Spleen (tissue), 11 donors: ENCODE results near the gene SLC13A4. TPM values are rescaled to one million over a fixed set of nuclear protein-coding genes. Genes with fewer than 3 reads are reported as not detected.

Experiments used
- DNase-seq: peaks from one replicate; pipeline ENCODE4 v3.0.0-alpha.2; 2020
- H3K27ac ChIP-seq, 8 donors: fragments of 200-600 bp; sonication (generic) in 7 of 8; 1 replicate in 4 of 8; 2 replicates in 4 of 8; pipeline versions ENCODE4 v1.5.0 to v1.8.0; 2016 to 2021; ENCODE audit warnings: inconsistent platforms in 4 of 8, mild to moderate bottlenecking in 4 of 8, moderate library complexity in 1 of 8
- H3K27me3 ChIP-seq, 7 donors: fragments of 200-600 bp; sonication (generic) in 6 of 7; replicated peaks in 1 of 7; 1 replicate in 4 of 7; 2 replicates in 3 of 7; pipeline versions ENCODE4 v1.5.0 to v1.8.0; 2016 to 2021; ENCODE audit warnings: inconsistent platforms in 3 of 7, mild to moderate bottlenecking in 1 of 7
- H3K36me3 ChIP-seq, 6 donors: fragments of 200-600 bp; sonication (generic) in 5 of 6; 1 replicate in 4 of 6; 2 replicates in 2 of 6; pipeline versions ENCODE4 v1.5.0 to v1.8.0; 2016 to 2021; ENCODE audit warnings: inconsistent platforms in 2 of 6
- H3K4me1 ChIP-seq, 6 donors: fragments of 200-600 bp; sonication (generic) in 5 of 6; 1 replicate in 3 of 6; 2 replicates in 3 of 6; pipeline versions ENCODE4 v1.5.0 to v1.8.0; 2016 to 2021; ENCODE audit warnings: inconsistent platforms in 3 of 6
- H3K4me3 ChIP-seq, 8 donors: fragments of 200-600 bp; sonication (generic) in 7 of 8; 1 replicate in 4 of 8; 2 replicates in 4 of 8; pipeline versions ENCODE4 v1.5.0 to v1.8.0; 2016 to 2021; ENCODE audit warnings: inconsistent platforms in 4 of 8, mild to moderate bottlenecking in 4 of 8, moderate library complexity in 2 of 8
- H3K9me3 ChIP-seq, 8 donors: fragments of 200-600 bp; sonication (generic) in 7 of 8; 1 replicate in 4 of 8; 2 replicates in 4 of 8; pipeline versions ENCODE4 v1.5.0 to v1.8.0; 2016 to 2021; ENCODE audit warnings: inconsistent platforms in 4 of 8
- CTCF ChIP-seq, 11 experiments: fragments of 200-600 bp in 7 of 11; fragments of 450-650 bp in 4 of 11; sonication (generic) in 4 of 11; IDR thresholded peaks in 8 of 11; conservative IDR thresholded peaks in 3 of 11; 1 replicate in 7 of 11; 2 replicates in 4 of 11; pipeline versions ENCODE4 v1.4.0 to v1.8.0; 2016 to 2021; ENCODE audit warnings: antibody characterized with exemption in 11 of 11, inconsistent platforms in 4 of 11, mild to moderate bottlenecking in 1 of 11
- POLR2A ChIP-seq, 3 donors: fragments of 450-650 bp; IDR thresholded peaks; one replicate each; pipeline ENCODE4 v1.5.1; 2017; ENCODE audit warnings: antibody characterized with exemption in 3 of 3, mild to moderate bottlenecking in 1 of 3
- POLR2AphosphoS5 ChIP-seq, 3 donors: sonication (generic); formaldehyde crosslinking; IDR thresholded peaks; one replicate each; pipeline ENCODE4 v1.5.1; 2017; ENCODE audit warnings: antibody characterized with exemption in 3 of 3
- WGBS, 5 donors: extraction: QIAGEN DNeasy Blood & Tissue Kit in 3 of 5; methylation state at CpG; one replicate each; pipeline versions ENCODE4 v1.1.5 to v1.1.7; 2013 to 2018; 5-methylcytosine and 5-hydroxymethylcytosine counted together
- intact Hi-C: fragments of 100-400 bp; cut with DNase I; formaldehyde crosslinking; loops from one replicate; pipeline ENCODE4 v1.15.0; 2023; ENCODE audit warnings: low total_unique reads
- polyA plus RNA-seq, 3 donors: library from polyadenylated mRNA; stranded (reverse); fragments of 200-250 nt; gene quantifications; one replicate each; pipeline ENCODE4 v1.2.1, GENCODE V29; 2013
- total RNA-seq, 7 donors: library from RNA; depleted of rRNA in 3 of 7; stranded (reverse); fragments of >200 nt in 3 of 7; fragmentation: NEBNext Ultra II Directional in 4 of 7; extraction: Animal tissue kit (Norgen Biotek cat#: 25700) in 4 of 7; gene quantifications; one replicate each; pipeline versions ENCODE4 v1.1.0 to v1.2.1, GENCODE V29; 2016 to 2021
- donor health status: healthy with polysubstance abuse.
- donor health status: DM: no; HTN: no; CAD: no; lungs with moderate emphysema.
- donor health status: DM: no; HTN: no; CAD: no.
- donor health status: Bipolar disorder and iron deficiency.
- donor health status: healthy.
- donor health status: DM: no; HTN: no; CAD: no.
- donor health status: DM: yes; HTN: yes; CAD: no.

Gene SLC13A4
- total and polyA plus RNA-seq, 10 donors, result 0.16 to 0.20 TPM; not detected in 8

- intact Hi-C loops, result no loop called here
- H3K4me1 ChIP-seq, result no peaks in the 10 kb centered on the region
- no peak for DNase-seq
- H3K27me3 ChIP-seq, result peaks cover 0 to 25% (median 0%) of the 10 kb centered on the region in 7 donors
- WGBS, 5 donors, result 87 to 96% (median 89%) methylated on average over 6 of the region's 6 CpGs
- no peaks in the 10 kb centered on the region for H3K36me3 ChIP-seq
- TF ChIP-seq CTCF (IDR thresholded peaks at IDR 0.05 in 8 of 11, conservative IDR thresholded peaks at IDR 0.05 in 3 of 11) (no peak), POLR2A (IDR thresholded peaks at IDR 0.05) (no peak), POLR2AphosphoS5 (IDR thresholded peaks at IDR 0.05) (no peak)
- H3K27ac ChIP-seq, result no peak overlapping the region
- H3K9me3 ChIP-seq, result no peaks in the 10 kb centered on the region
- H3K4me3 ChIP-seq, result no peak overlapping the region
Observed at GRCh38 chr7:135770139-135770710, 42.2 kb upstream of the SLC13A4 start.

GRCh38 chr7:135769005-135769802 lies 41.2 kb upstream of the SLC13A4 start:
- Histone ChIP-seq H3K36me3 (no peaks in the 10 kb centered on the region), H3K27me3 (peaks cover 0 to 25% (median 0%) of the 10 kb centered on the region in 7 donors), H3K4me1 (no peaks in the 10 kb centered on the region), H3K4me3 (no peak overlapping the region), H3K9me3 (no peaks in the 10 kb centered on the region), H3K27ac (peak overlapping the region in 2 of 8 donors; percentile 1 to 6)
- no peak for DNase-seq
- WGBS, 5 donors, result 68 to 82% (median 79%) methylated on average over 7 of the region's 7 CpGs
- intact Hi-C loops, result no loop called here
- TF ChIP-seq POLR2AphosphoS5 (IDR thresholded peaks at IDR 0.05) (peak in 1 of 3 donors; percentile 39), POLR2A (IDR thresholded peaks at IDR 0.05) (no peak), CTCF (IDR thresholded peaks at IDR 0.05 in 8 of 11, conservative IDR thresholded peaks at IDR 0.05 in 3 of 11) (no peak)

GRCh38 chr7:135768467-135768866 lies 40.5 kb upstream of the SLC13A4 start:
- Histone ChIP-seq H3K4me1 (no peaks in the 10 kb centered on the region), H3K9me3 (no peaks in the 10 kb centered on the region), H3K36me3 (no peaks in the 10 kb centered on the region), H3K27me3 (peaks cover 0 to 25% (median 0%) of the 10 kb centered on the region in 7 donors), H3K27ac (peak overlapping the region in 1 of 8 donors; percentile 15), H3K4me3 (no peak overlapping the region)
- intact Hi-C loops, result no loop called here
- no peak for TF ChIP-seq CTCF (IDR thresholded peaks at IDR 0.05 in 8 of 11, conservative IDR thresholded peaks at IDR 0.05 in 3 of 11)
- DNase-seq, result no peak
- 67 to 75% (median 71%) methylated on average over 4 of the region's 4 CpGs for WGBS, 5 donors

- TF ChIP-seq CTCF (IDR thresholded peaks at IDR 0.05 in 8 of 11, conservative IDR thresholded peaks at IDR 0.05 in 3 of 11) (no peak), POLR2A (IDR thresholded peaks at IDR 0.05) (no peak), POLR2AphosphoS5 (IDR thresholded peaks at IDR 0.05) (no peak)
- Histone ChIP-seq H3K27ac (peak overlapping the region in 1 of 8 donors; percentile 15), H3K9me3 (no peaks in the 10 kb centered on the region), H3K4me3 (no peak overlapping the region), H3K27me3 (peaks cover 0 to 25% (median 0%) of the 10 kb centered on the region in 7 donors), H3K4me1 (no peaks in the 10 kb centered on the region), H3K36me3 (no peaks in the 10 kb centered on the region)
- intact Hi-C loops, result no loop called here
- 60 to 77% (median 71%) methylated on average over 3 of the region's 3 CpGs for WGBS, 5 donors
- DNase-seq, result no peak
Observed at GRCh38 chr7:135768064-135768463, 40.1 kb upstream of the SLC13A4 start.
